Ovary (tissue), 3 donors: ENCODE data around the gene HCN4.

ENCODE experiments used
- CTCF ChIP-seq, 3 donors: fragments of 450-650 bp in 2 of 3; fragments of 200-600 bp in 1 of 3; IDR thresholded peaks; one replicate each; pipeline versions ENCODE4 v1.5.1 to v1.8.0; 2016 to 2022; ENCODE audit warnings: antibody characterized with exemption in 3 of 3, mild to moderate bottlenecking in 1 of 3
- POLR2A ChIP-seq: fragments of 450-650 bp; IDR thresholded peaks from one replicate; pipeline ENCODE4 v1.6.1; 2017; ENCODE audit warnings: antibody characterized with exemption, mild to moderate bottlenecking, moderate library complexity
- donor health status: DM: no; HTN: no; CAD: no.

GRCh38 chr15:73393336-73393735 lies 24.6 kb upstream of the HCN4 start:
- no peak for TF ChIP-seq CTCF (IDR thresholded peaks at IDR 0.05)
- TF ChIP-seq POLR2A, result no peak
